GM12872 (cell line): ENCODE results near the gene GRHPR.
A peak's percentile ranks its signal among the peaks of the same experiment; 100 is the strongest.

Experiments used
- TF ChIP-seq, protein P1 (sequence below): IDR thresholded peaks from 3 replicates; pipeline ENCODE4 v1.5.1; 2011; ENCODE audit warnings: low read depth, mild to moderate bottlenecking, low read length, moderate library complexity; ENCODE audit not compliant: insufficient read depth

The GRHPR gene

DNA sequence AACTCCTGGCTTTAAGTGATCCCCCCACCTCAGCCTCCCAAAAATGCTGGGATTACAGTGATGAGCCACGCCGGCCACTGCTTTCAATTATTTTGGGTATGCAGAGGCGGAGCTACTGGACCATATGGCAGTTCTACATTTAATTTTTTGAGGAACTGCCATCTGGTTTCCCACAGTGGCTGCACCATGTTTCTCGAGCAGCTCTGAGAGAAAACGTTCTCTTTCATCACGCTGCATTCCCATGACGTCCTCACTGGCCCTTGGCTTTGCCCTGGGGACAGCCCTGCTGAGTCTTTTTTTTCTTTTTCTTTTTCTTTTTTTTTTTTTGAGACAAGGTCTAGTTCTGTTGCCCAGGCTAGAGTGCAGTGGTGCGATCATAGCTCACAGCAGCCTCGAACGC lies 35.5 kb upstream of the GRHPR start:
- TF ChIP-seq, protein P1, sequence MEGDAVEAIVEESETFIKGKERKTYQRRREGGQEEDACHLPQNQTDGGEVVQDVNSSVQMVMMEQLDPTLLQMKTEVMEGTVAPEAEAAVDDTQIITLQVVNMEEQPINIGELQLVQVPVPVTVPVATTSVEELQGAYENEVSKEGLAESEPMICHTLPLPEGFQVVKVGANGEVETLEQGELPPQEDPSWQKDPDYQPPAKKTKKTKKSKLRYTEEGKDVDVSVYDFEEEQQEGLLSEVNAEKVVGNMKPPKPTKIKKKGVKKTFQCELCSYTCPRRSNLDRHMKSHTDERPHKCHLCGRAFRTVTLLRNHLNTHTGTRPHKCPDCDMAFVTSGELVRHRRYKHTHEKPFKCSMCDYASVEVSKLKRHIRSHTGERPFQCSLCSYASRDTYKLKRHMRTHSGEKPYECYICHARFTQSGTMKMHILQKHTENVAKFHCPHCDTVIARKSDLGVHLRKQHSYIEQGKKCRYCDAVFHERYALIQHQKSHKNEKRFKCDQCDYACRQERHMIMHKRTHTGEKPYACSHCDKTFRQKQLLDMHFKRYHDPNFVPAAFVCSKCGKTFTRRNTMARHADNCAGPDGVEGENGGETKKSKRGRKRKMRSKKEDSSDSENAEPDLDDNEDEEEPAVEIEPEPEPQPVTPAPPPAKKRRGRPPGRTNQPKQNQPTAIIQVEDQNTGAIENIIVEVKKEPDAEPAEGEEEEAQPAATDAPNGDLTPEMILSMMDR, result no peak

DNA sequence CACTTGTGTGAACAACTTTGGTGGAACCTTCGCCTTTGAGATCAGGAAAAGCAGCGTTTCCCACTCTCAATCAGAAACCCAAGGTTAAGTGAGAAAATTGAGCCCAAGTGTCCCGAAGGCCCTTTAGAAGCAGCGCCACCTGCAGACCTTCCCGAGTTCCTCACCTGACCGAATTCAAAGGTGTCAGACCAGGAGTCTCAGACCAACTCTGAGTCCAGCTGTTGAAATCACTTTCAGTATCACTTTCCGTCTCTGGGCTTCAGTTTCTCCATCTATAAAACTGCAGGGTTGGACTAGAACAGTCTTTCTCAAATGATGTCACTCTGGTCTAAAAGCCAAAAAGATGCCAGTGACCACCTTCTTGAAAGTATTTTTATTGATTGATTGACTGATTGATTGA lies 31.7 kb upstream of the GRHPR start:
- TF ChIP-seq, protein P1, result peak; percentile 80

DNA sequence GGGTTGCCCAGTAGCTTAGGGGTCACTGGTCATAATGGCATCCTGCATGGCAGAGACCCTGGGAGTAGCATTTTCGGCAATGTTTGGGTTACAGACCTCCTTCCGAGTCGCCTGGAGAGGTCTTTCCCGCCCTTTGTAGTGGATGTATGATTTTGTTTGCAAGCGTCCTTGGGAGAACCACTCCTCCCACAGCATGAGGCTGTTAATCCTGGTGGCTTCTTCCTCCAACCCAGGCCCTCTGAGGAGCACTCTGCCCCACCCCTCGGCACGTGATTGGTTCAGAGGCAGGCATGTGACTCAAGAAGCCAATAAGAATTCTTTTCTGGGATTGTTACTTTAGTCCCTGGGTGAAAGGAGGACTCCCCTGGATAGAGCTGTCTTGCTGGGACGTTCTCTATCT lies 30.2 kb upstream of the GRHPR start:
- TF ChIP-seq, protein P1, result no peak

DNA sequence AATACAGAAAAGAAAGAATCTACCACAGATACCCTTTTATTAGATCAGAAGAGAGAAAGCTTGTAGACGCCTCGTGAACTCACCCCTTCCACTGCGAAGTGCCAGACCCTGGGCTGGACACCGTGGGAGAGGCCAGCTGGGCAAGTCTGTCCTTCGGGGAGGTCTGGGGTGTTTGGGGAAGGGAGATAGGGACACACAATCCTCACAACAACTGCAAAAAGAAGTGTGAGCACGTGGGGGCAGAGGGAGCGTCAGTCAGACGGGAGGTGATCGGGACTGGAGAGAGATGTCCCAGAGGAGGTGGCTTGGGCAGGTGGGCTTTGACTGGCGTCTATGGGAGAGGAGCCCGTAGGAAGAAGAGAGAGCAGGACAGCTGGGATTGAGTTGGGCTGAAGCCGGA lies 27.3 kb upstream of the GRHPR start:
- TF ChIP-seq, protein P1, result no peak

DNA sequence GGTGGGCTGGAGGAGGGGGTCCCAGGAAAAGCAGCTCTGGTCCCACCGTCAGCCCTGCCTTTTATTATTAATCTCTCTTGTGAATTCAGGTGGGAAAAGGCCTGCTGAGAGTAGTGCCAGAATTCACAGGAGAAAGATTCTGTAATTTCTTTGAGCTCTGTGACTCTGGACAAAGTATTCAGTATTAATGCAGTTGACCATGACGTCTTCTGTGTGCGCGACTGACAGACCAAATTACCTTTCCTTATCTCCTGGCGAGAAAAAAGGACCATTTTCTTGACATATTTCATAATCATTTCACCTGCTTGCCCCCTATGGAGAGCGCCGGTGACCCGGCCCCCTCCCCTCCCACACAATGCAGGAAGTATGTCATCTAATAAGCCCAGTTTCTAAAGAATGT lies 26.8 kb upstream of the GRHPR start:
- TF ChIP-seq, protein P1, result no peak

DNA sequence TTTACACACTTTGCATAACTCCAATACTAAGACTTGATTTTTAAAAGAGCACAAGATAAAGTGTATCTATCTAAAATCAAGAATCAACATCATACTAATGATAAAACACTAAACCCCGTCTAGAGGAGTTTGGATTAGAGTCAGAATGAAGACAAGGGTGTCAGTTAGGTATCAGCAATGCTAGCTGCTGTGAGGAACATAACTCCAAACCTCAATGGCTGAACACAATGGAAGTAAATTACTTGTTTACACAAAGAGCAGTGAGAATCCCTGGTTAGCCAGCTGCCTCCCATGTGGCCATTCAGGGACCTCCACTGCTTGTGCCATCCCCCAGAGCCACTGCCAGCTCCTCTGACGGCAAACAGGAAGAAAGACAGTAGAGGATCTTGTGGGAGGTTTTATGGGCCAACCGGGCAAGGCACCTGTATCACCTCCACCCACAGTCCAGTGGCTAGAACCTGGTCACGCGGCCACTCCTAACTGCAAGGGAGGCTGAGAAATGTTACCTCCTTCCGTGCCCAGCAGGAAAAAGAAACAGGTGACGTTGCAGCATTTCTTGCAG lies 24.0 kb upstream of the GRHPR start:
- TF ChIP-seq, protein P1, result no peak

DNA sequence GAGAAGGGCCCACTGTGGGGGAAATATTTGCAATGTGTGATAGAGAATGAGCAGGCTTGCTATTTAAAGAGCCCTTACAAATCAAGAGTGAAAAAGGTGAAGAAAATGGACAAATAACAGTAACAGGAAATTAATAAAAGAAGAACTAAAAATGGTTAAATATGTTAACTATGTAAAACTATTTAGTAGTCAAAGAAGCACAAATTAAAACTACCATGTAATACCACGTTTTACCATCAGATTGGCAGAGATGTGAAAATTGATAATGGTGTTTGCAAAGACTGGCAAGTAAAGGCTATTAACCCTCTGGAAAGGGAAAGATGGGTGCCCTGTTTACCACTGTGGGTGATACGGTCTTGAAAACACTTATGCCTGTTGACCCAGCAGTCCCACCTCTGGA lies 23.2 kb upstream of the GRHPR start:
- TF ChIP-seq, protein P1, result no peak
